Stomach (tissue), 4 donors: Measurements from ENCODE around the gene SDK2.

Source experiments
- CTCF ChIP-seq, 7 experiments: fragments of 450-650 bp in 4 of 7; fragments of 200-600 bp in 3 of 7; sonication (generic) in 3 of 7; IDR thresholded peaks; one replicate each; pipeline ENCODE4 v1.5.1; 2016 to 2019; ENCODE audit warnings: antibody characterized with exemption in 7 of 7, control low read depth in 2 of 7, mild to moderate bottlenecking in 1 of 7
- POLR2A ChIP-seq, 4 donors: fragments of 450-650 bp; IDR thresholded peaks; one replicate each; pipeline ENCODE4 v1.6.1; 2016; ENCODE audit warnings: antibody characterized with exemption in 4 of 4, control low read depth in 2 of 4, mild to moderate bottlenecking in 1 of 4, moderate library complexity in 1 of 4
- POLR2AphosphoS5 ChIP-seq, 3 donors: sonication (generic); formaldehyde crosslinking; IDR thresholded peaks; one replicate each; pipeline ENCODE4 v1.6.1; 2016; ENCODE audit warnings: antibody characterized with exemption in 3 of 3

- TF ChIP-seq POLR2AphosphoS5 (IDR thresholded peaks at IDR 0.05): no peak
- no peak for TF ChIP-seq CTCF (IDR thresholded peaks at IDR 0.05)
- TF ChIP-seq POLR2A (IDR thresholded peaks at IDR 0.05): no peak
Observed at GRCh38 chr17:73559532-73559931, 84.7 kb downstream of the SDK2 start.
